Vagina (tissue), 2 donors: ENCODE results near the gene PLEKHG3.

Experiments
- CTCF ChIP-seq, 3 experiments: fragments of 450-650 bp in 2 of 3; fragments of 200-600 bp in 1 of 3; sonication (generic) in 1 of 3; IDR thresholded peaks; one replicate each; pipeline ENCODE4 v1.5.1; 2017 to 2019; ENCODE audit warnings: antibody characterized with exemption in 3 of 3, mild to moderate bottlenecking in 2 of 3, moderate library complexity in 2 of 3
- POLR2A ChIP-seq, 2 donors: fragments of 450-650 bp; IDR thresholded peaks; one replicate each; pipeline ENCODE4 v1.6.1; 2017; ENCODE audit warnings: antibody characterized with exemption in 2 of 2, mild to moderate bottlenecking in 2 of 2, moderate library complexity in 2 of 2
- POLR2AphosphoS5 ChIP-seq, 2 donors: sonication (generic); formaldehyde crosslinking; IDR thresholded peaks; one replicate each; pipeline ENCODE4 v1.9.0; 2017; ENCODE audit warnings: antibody characterized with exemption in 2 of 2, mild to moderate bottlenecking in 2 of 2, low read depth in 1 of 2; ENCODE audit not compliant: insufficient read depth in 1 of 2

DNA sequence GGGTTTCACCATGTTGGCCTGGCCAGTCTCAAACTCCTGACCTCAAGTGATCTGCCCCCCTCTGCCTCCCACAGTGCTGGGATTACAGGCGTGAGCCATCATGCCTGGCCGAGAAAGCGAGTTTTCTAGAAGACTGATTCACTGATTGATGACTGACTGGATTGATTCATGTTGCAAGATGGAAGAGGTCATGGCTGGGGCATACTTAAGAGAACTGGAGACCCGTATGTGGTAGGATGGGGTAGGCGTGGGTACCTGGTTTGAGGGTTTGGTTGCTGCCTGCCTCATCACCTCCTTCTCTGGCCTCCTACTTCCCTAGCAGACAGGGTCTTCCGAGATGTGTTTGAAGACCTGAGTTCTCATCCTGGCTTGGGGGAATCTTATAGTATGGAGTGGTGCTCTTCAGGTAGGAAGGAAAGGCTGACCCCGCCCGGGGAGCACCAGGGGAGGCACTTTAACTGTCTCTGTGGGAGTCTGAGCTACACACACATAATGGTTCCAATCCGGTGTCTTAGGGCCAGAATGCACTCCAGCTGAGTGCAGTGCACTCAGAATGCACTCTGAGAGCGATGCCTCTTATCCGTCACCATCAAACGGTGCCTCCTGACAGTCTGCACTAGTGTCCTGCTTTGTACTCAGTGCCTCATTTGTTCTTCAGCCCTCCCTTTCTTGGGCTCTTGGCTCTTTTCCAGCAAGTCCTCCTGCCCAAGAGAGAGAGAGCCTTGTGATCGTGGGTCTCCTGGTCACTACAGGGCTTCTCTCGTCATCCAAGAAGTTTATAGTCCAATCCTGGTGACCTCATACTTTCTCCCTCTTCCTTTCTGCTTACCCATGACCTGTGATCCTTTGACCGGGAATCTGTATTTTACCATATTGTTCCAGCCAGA, 19.7 kb downstream of the PLEKHG3 start:
- TF ChIP-seq CTCF (IDR thresholded peaks at IDR 0.05) = no peak
- TF ChIP-seq POLR2A (IDR thresholded peaks at IDR 0.05) = no peak
- no peak for TF ChIP-seq POLR2AphosphoS5 (IDR thresholded peaks at IDR 0.05; ENCODE audit: insufficient read depth in 1 of 2, low read depth in 1 of 2)
